ENCODE results near the gene CCDC57.

Gene CCDC57

DNA sequence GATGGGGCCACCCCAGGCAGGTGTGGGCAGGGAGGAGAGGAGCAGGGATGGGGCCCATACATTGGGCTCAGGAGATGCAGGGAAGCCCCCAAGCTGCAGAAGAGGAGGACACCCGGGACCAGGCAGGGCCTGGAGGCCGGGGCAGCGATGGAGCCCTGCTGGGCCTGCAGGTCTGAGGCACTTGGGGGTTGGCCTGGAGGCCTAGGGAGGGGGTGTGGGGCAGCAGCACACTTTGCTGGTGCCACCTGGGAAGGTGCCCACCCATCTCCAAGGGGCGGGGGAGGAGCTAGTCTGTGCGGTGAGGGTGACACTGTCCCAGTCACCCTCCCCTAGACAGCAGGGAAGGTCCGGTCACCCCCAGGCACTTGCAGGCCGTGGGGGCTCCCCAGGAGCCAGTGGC lies 6.4 kb upstream of the CCDC57 start:
- Histone ChIP-seq H3K27ac (ENCODE audit: low read length) (no peak overlapping the region), H3K36me3 (ENCODE audit: control insufficient read depth in 2 of 2, insufficient read depth in 2 of 2, low read length in 2 of 2) (no peaks in the 10 kb centered on the region), H3K27me3 (ENCODE audit: control insufficient read depth in 1 of 2, insufficient read depth in 2 of 2, low read length in 2 of 2) (no peaks in the 10 kb centered on the region), H3K9me3 (ENCODE audit: control insufficient read depth in 2 of 2, low read length in 2 of 2) (no peaks in the 10 kb centered on the region), H3K9ac (ENCODE audit: low read length in 2 of 2) (no peak overlapping the region), H3K4me1 (ENCODE audit: control insufficient read depth, insufficient read depth, low read length) (peaks cover 4% of the 10 kb centered on the region), H3K4me3 (ENCODE audit: low read length in 2 of 2) (no peak overlapping the region)

GRCh38 chr17:82218349-82219075 lies 5.9 kb upstream of the CCDC57 start:
- no peak overlapping the region for H3K4me3 ChIP-seq (ENCODE audit: low read length in 2 of 2)
- no peak overlapping the region for H3K9ac ChIP-seq (ENCODE audit: low read length in 2 of 2)
- H3K27me3 ChIP-seq (ENCODE audit: control insufficient read depth in 1 of 2, insufficient read depth in 2 of 2, low read length in 2 of 2) = no peaks in the 10 kb centered on the region
- H3K4me1 ChIP-seq (ENCODE audit: control insufficient read depth, insufficient read depth, low read length) = peaks cover 6% of the 10 kb centered on the region
- no peaks in the 10 kb centered on the region for H3K36me3 ChIP-seq (ENCODE audit: control insufficient read depth in 2 of 2, insufficient read depth in 2 of 2, low read length in 2 of 2)
- no peak overlapping the region for H3K27ac ChIP-seq (ENCODE audit: low read length)
- no peaks in the 10 kb centered on the region for H3K9me3 ChIP-seq (ENCODE audit: control insufficient read depth in 2 of 2, low read length in 2 of 2)

DNA sequence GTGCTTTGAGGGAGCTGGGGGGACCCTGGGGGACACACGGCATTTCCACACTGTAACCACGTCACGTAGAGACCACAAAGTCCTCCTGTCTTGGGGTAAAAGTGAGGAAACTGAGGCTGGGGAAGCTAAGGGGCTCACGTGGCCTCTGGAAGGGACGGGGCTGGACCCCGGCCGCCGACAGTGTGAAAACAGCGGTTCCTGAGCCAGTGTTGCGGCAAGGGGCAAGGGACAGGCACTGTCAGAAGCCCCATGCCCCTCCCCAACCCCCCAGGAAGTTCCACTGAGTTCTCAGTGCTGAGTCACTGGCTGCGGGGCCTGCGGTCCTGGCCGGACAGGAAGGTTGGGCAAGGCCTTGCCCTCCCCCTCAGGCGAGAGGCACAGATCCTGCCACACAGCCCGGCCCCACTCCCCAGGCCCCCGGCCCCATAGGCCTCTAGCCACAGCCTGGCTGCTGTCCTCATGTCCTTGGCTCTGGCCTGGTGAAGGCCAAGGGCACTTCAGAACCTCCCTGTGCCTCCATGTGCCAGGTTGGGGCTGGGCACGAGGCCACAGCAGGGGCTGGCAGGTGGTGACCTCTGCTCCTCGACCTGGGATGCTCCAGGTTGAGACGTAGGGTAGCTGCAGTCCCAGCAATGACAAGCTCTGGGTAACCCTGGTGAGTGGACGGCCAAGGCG lies 5.0 kb upstream of the CCDC57 start:
- Histone ChIP-seq H3K4me3 (ENCODE audit: low read length in 2 of 2) (no peak overlapping the region), H3K27ac (ENCODE audit: low read length) (no peak overlapping the region), H3K9ac (ENCODE audit: low read length in 2 of 2) (no peak overlapping the region), H3K36me3 (ENCODE audit: control insufficient read depth in 2 of 2, insufficient read depth in 2 of 2, low read length in 2 of 2) (no peaks in the 10 kb centered on the region), H3K4me1 (ENCODE audit: control insufficient read depth, insufficient read depth, low read length) (peaks cover 11% of the 10 kb centered on the region), H3K27me3 (ENCODE audit: control insufficient read depth in 1 of 2, insufficient read depth in 2 of 2, low read length in 2 of 2) (no peaks in the 10 kb centered on the region), H3K9me3 (ENCODE audit: control insufficient read depth in 2 of 2, low read length in 2 of 2) (no peaks in the 10 kb centered on the region)

GRCh38 chr17:82217120-82217529 lies 4.5 kb upstream of the CCDC57 start:
- Histone ChIP-seq H3K4me3 (ENCODE audit: low read length in 2 of 2) (no peak overlapping the region), H3K4me1 (ENCODE audit: control insufficient read depth, insufficient read depth, low read length) (peaks cover 11% of the 10 kb centered on the region), H3K9ac (ENCODE audit: low read length in 2 of 2) (no peak overlapping the region), H3K9me3 (ENCODE audit: control insufficient read depth in 2 of 2, low read length in 2 of 2) (no peaks in the 10 kb centered on the region), H3K27me3 (ENCODE audit: control insufficient read depth in 1 of 2, insufficient read depth in 2 of 2, low read length in 2 of 2) (no peaks in the 10 kb centered on the region), H3K36me3 (ENCODE audit: control insufficient read depth in 2 of 2, insufficient read depth in 2 of 2, low read length in 2 of 2) (no peaks in the 10 kb centered on the region), H3K27ac (ENCODE audit: low read length) (peak overlapping the region; percentile 41)

- peaks cover 17% of the 10 kb centered on the region for H3K4me1 ChIP-seq (ENCODE audit: control insufficient read depth, insufficient read depth, low read length)
- no peaks in the 10 kb centered on the region for H3K36me3 ChIP-seq (ENCODE audit: control insufficient read depth in 2 of 2, insufficient read depth in 2 of 2, low read length in 2 of 2)
- H3K9ac ChIP-seq (ENCODE audit: low read length in 2 of 2) = no peak overlapping the region
- no peak overlapping the region for H3K4me3 ChIP-seq (ENCODE audit: low read length in 2 of 2)
- H3K27ac ChIP-seq (ENCODE audit: low read length) = peak overlapping the region; percentile 41
- no peaks in the 10 kb centered on the region for H3K27me3 ChIP-seq (ENCODE audit: control insufficient read depth in 1 of 2, insufficient read depth in 2 of 2, low read length in 2 of 2)
- no peaks in the 10 kb centered on the region for H3K9me3 ChIP-seq (ENCODE audit: control insufficient read depth in 2 of 2, low read length in 2 of 2)
Measured at GRCh38 chr17:82216301-82217119, 3.9 kb upstream of the CCDC57 start.

DNA sequence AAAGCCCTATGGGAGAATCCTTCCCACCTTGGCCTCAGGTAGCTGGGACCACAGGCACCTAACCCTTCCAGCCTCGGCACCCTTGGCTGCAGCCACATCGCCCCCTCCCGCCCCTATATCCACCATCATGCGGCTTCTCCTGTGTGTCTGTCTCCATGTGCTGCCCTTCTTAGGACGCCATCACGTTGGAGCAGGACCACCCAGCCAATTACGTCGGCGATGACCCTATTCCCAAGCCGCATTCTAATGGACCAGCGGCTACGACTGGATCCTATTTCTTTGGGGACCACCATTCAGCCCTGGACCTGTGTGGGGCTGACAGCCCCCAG lies 3.3 kb upstream of the CCDC57 start:
- no peak overlapping the region for H3K4me3 ChIP-seq (ENCODE audit: low read length in 2 of 2)
- peak overlapping the region; percentile 41 for H3K27ac ChIP-seq (ENCODE audit: low read length)
- H3K9me3 ChIP-seq (ENCODE audit: control insufficient read depth in 2 of 2, low read length in 2 of 2) = no peaks in the 10 kb centered on the region
- peaks cover 19% of the 10 kb centered on the region for H3K4me1 ChIP-seq (ENCODE audit: control insufficient read depth, insufficient read depth, low read length)
- H3K9ac ChIP-seq (ENCODE audit: low read length in 2 of 2) = no peak overlapping the region
- no peaks in the 10 kb centered on the region for H3K36me3 ChIP-seq (ENCODE audit: control insufficient read depth in 2 of 2, insufficient read depth in 2 of 2, low read length in 2 of 2)
- H3K27me3 ChIP-seq (ENCODE audit: control insufficient read depth in 1 of 2, insufficient read depth in 2 of 2, low read length in 2 of 2) = no peaks in the 10 kb centered on the region

- H3K4me3 ChIP-seq (ENCODE audit: low read length in 2 of 2) = no peak overlapping the region
- H3K9me3 ChIP-seq (ENCODE audit: control insufficient read depth in 2 of 2, low read length in 2 of 2) = no peaks in the 10 kb centered on the region
- no peak overlapping the region for H3K9ac ChIP-seq (ENCODE audit: low read length in 2 of 2)
- no peaks in the 10 kb centered on the region for H3K36me3 ChIP-seq (ENCODE audit: control insufficient read depth in 2 of 2, insufficient read depth in 2 of 2, low read length in 2 of 2)
- H3K4me1 ChIP-seq (ENCODE audit: control insufficient read depth, insufficient read depth, low read length) = peaks cover 19% of the 10 kb centered on the region
- no peak overlapping the region for H3K27ac ChIP-seq (ENCODE audit: low read length)
- no peaks in the 10 kb centered on the region for H3K27me3 ChIP-seq (ENCODE audit: control insufficient read depth in 1 of 2, insufficient read depth in 2 of 2, low read length in 2 of 2)
Measured at GRCh38 chr17:82215095-82215971, 2.7 kb upstream of the CCDC57 start.

DNA sequence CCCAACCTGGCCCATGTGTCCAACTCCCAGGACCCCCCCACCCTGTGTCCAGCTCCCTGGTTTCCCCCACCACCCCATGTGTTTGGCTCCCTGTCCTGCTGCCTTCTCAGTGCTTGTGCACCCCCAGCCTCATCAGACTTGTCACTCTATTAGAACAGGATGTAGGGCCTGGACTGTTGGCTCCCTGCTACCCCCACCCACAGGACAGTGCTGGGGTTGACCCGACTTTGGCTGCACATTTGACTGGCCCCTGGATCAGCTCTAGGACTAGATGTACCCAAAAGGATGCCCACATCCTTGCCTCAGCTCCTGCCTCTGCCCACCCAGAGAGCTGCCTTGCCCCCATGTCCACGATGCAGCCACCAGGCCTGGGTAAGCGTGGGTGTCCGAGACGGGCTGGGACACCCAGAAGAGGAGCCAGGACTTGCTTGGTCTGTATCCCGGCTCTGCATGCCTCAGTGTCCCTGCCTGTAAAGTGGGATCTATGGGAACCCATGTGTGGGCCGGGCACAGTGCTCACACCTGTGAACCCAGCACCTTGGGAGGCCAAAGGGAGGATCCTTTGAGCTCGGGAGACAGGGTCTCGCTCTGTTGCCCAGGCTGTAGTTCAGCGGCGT lies 1.5 kb upstream of the CCDC57 start:
- Histone ChIP-seq H3K9me3 (ENCODE audit: control insufficient read depth in 2 of 2, low read length in 2 of 2) (no peaks in the 10 kb centered on the region), H3K27me3 (ENCODE audit: control insufficient read depth in 1 of 2, insufficient read depth in 2 of 2, low read length in 2 of 2) (no peaks in the 10 kb centered on the region), H3K9ac (ENCODE audit: low read length in 2 of 2) (no peak overlapping the region), H3K36me3 (ENCODE audit: control insufficient read depth in 2 of 2, insufficient read depth in 2 of 2, low read length in 2 of 2) (no peaks in the 10 kb centered on the region), H3K4me3 (ENCODE audit: low read length in 2 of 2) (no peak overlapping the region), H3K4me1 (ENCODE audit: control insufficient read depth, insufficient read depth, low read length) (peaks cover 19% of the 10 kb centered on the region), H3K27ac (ENCODE audit: low read length) (no peak overlapping the region)

GRCh38 chr17:82213251-82214011 lies 789 bp upstream of the CCDC57 start:
- peak overlapping the region; percentile 76 to 81 for H3K9ac ChIP-seq (ENCODE audit: low read length in 2 of 2)
- no peaks in the 10 kb centered on the region for H3K36me3 ChIP-seq (ENCODE audit: control insufficient read depth in 2 of 2, insufficient read depth in 2 of 2, low read length in 2 of 2)
- H3K27me3 ChIP-seq (ENCODE audit: control insufficient read depth in 1 of 2, insufficient read depth in 2 of 2, low read length in 2 of 2) = no peaks in the 10 kb centered on the region
- peaks cover 19% of the 10 kb centered on the region for H3K4me1 ChIP-seq (ENCODE audit: control insufficient read depth, insufficient read depth, low read length)
- no peak overlapping the region for H3K27ac ChIP-seq (ENCODE audit: low read length)
- peak overlapping the region; percentile 61 to 81 for H3K4me3 ChIP-seq (ENCODE audit: low read length in 2 of 2)
- no peaks in the 10 kb centered on the region for H3K9me3 ChIP-seq (ENCODE audit: control insufficient read depth in 2 of 2, low read length in 2 of 2)
